Measurements from ENCODE around the gene CHPT1.

CHPT1 gene

GRCh38 chr12:101703487-101703886, 6.0 kb downstream of the CHPT1 start:
- no peak overlapping the region for H3K9ac ChIP-seq (ENCODE audit: low read length)
- H2AFZ ChIP-seq (ENCODE audit: low read depth, low read length, severe bottlenecking): no peak overlapping the region
- H3K4me3 ChIP-seq (ENCODE audit: insufficient read depth, low read length, poor library complexity, severe bottlenecking): no peak overlapping the region
- H3K27me3 ChIP-seq (ENCODE audit: low read length): no peaks in the 10 kb centered on the region
- H3K4me2 ChIP-seq (ENCODE audit: low read depth, low read length, poor library complexity, severe bottlenecking): no peak overlapping the region
- no peaks in the 10 kb centered on the region for H3K9me3 ChIP-seq (ENCODE audit: insufficient read depth, low read length)
- no peaks in the 10 kb centered on the region for H3K9me2 ChIP-seq (replicated peaks; ENCODE audit: insufficient read depth, low read length)
- H3K79me2 ChIP-seq (ENCODE audit: insufficient read depth, low read length): no peaks in the 10 kb centered on the region
- no peaks in the 10 kb centered on the region for H4K20me1 ChIP-seq (ENCODE audit: low read depth, low read length)
- TF ChIP-seq EZH2phosphoT487 (conservative IDR thresholded peaks at IDR 0.05; ENCODE audit: low read length) (no peak), CTCF (IDR thresholded peaks at IDR 0.05; ENCODE audit: insufficient read depth, low read length, poor library complexity, severe bottlenecking) (no peak)
- no peaks in the 10 kb centered on the region for H3K36me3 ChIP-seq (ENCODE audit: low read length)
- peaks cover 5% of the 10 kb centered on the region; the same call in 1 of the 2 replicates for H3F3A ChIP-seq (ENCODE audit: insufficient read depth)
- H3K27ac ChIP-seq (ENCODE audit: low read depth, low read length): no peak overlapping the region

GRCh38 chr12:101706403-101706802, 9.0 kb downstream of the CHPT1 start:
- TF ChIP-seq CTCF (IDR thresholded peaks at IDR 0.05; ENCODE audit: insufficient read depth, low read length, poor library complexity, severe bottlenecking): no peak
- no peak for TF ChIP-seq EZH2phosphoT487 (conservative IDR thresholded peaks at IDR 0.05; ENCODE audit: low read length)
- no peaks in the 10 kb centered on the region for H3K9me3 ChIP-seq (ENCODE audit: insufficient read depth, low read length)
- H3K4me2 ChIP-seq (ENCODE audit: low read depth, low read length, poor library complexity, severe bottlenecking): no peak overlapping the region
- H3K79me2 ChIP-seq (ENCODE audit: insufficient read depth, low read length): no peaks in the 10 kb centered on the region
- H3K4me3 ChIP-seq (ENCODE audit: insufficient read depth, low read length, poor library complexity, severe bottlenecking): no peak overlapping the region
- no peaks in the 10 kb centered on the region for H4K20me1 ChIP-seq (ENCODE audit: low read depth, low read length)
- no peak overlapping the region for H3K9ac ChIP-seq (ENCODE audit: low read length)
- H3K27me3 ChIP-seq (ENCODE audit: low read length): no peaks in the 10 kb centered on the region
- no peak overlapping the region for H3K27ac ChIP-seq (ENCODE audit: low read depth, low read length)
- H3K36me3 ChIP-seq (ENCODE audit: low read length): no peaks in the 10 kb centered on the region
- H3F3A ChIP-seq (ENCODE audit: insufficient read depth): no peaks in the 10 kb centered on the region
- H3K9me2 ChIP-seq (replicated peaks; ENCODE audit: insufficient read depth, low read length): no peaks in the 10 kb centered on the region
- H2AFZ ChIP-seq (ENCODE audit: low read depth, low read length, severe bottlenecking): no peak overlapping the region

DNA sequence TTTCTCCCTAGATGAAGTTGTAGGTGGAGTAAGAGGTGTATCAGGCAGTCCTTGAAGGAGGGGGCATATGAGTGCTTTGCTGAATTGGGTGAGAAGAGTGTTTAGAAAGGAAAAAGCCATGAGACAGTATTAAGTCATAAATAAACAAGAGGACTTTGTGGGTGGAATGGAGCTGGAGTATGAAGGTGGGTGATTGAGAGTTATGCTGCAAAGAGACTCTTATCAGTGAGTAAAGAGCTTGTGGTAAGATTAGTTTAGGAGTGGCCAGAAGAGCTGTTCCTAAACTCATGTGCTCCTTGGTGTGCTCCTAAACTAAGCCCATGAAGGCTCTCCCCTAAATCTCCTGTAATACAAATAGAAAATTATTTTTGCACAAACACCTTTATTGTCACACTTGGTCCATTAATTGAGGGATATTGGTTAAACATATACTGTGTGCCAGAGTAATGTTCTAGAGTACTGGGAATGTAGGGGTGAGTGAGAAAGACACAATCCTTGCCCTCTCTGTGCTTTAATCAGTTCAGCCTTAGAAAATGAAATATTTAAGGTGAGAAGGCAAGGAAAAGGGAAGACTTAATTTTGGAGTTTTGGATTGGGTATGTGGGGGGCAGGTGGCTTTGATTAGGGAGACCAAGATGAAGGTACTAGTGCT, 9.8 kb downstream of the CHPT1 start:
- H3K36me3 ChIP-seq (ENCODE audit: low read length): no peaks in the 10 kb centered on the region
- no peaks in the 10 kb centered on the region for H3K27me3 ChIP-seq (ENCODE audit: low read length)
- H3K9me3 ChIP-seq (ENCODE audit: insufficient read depth, low read length): no peaks in the 10 kb centered on the region
- no peak overlapping the region for H2AFZ ChIP-seq (ENCODE audit: low read depth, low read length, severe bottlenecking)
- H3K9ac ChIP-seq (ENCODE audit: low read length): no peak overlapping the region
- no peaks in the 10 kb centered on the region for H4K20me1 ChIP-seq (ENCODE audit: low read depth, low read length)
- no peaks in the 10 kb centered on the region for H3F3A ChIP-seq (ENCODE audit: insufficient read depth)
- no peaks in the 10 kb centered on the region for H3K79me2 ChIP-seq (ENCODE audit: insufficient read depth, low read length)
- H3K4me2 ChIP-seq (ENCODE audit: low read depth, low read length, poor library complexity, severe bottlenecking): no peak overlapping the region
- H3K9me2 ChIP-seq (replicated peaks; ENCODE audit: insufficient read depth, low read length): no peaks in the 10 kb centered on the region
- no peak overlapping the region for H3K27ac ChIP-seq (ENCODE audit: low read depth, low read length)
- no peak overlapping the region for H3K4me3 ChIP-seq (ENCODE audit: insufficient read depth, low read length, poor library complexity, severe bottlenecking)
- TF ChIP-seq CTCF (IDR thresholded peaks at IDR 0.05; ENCODE audit: insufficient read depth, low read length, poor library complexity, severe bottlenecking) (no peak), EZH2phosphoT487 (conservative IDR thresholded peaks at IDR 0.05; ENCODE audit: low read length) (no peak)

All from SU-DHL-6 (cell line).